Stimulated activated CD8-positive, alpha-beta memory T cell treated with anti-CD3 and anti-CD28 coated beads, Interleukin-15, amount 100 ng/mL, for 24 hours (primary cell): ENCODE results near the gene RALB.

Experiments
- DNase-seq: peaks from one replicate; pipeline ENCODE4 v3.0.0-alpha.2; 2020; ENCODE audit warnings: low read depth

The RALB gene

DNA sequence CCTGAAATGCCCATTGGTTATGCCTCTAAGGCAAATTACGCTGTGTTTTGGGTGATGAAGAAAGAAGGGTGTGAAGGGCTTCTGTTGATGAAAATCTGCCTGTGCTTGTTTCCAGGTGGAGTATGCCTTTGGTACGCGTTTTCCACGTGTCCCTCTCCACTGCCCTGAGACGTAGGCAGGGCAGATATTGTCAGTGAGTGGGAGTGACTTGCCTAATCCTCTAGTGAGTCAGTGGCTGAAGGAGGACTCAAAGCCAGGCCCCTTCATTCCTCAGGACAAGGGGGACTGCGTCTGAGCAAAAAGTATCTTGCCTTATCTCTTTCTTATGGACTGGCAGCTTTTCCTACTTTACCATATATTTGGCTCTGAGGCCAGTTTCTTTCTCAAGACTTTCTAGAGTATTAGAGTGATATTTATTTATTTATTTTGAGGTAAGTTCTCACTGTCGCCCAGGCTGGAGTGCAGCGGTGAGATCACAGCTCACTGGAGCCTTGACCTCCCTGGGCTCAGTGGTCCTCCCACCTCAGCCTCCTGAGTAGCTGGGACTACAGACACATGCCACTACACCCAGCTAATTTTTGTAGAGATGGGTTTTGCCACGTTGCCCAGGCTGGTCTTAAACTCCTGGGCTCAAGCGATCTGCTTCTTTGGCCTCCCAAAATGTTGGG lies 10.2 kb downstream of the RALB start:
- DNase-seq, result no peak

DNA sequence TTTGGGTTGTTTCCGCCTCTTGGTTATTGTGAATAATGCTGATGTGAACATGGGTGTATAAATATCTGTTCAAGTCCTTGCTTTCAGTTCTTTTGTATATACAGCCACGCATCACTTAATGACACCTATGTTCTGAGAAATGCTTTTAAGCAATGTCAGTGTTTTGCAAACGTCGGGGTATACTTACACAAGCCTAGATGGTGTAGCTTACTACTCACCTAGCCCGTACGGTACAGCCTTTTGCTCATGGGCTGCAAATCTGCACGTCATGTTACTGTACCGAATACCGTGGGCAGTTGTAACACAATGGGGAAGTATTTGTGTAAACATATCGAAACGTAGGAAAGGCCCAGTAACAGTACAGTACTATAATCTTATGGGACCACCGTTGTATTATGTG lies 12.4 kb downstream of the RALB start:
- DNase-seq, result no peak

- DNase-seq, result no peak
Observed at GRCh38 chr2:120267348-120267747, 14.7 kb downstream of the RALB start.

GRCh38 chr2:120269076-120269744 lies 16.6 kb downstream of the RALB start:
- DNase-seq, result no peak

DNA sequence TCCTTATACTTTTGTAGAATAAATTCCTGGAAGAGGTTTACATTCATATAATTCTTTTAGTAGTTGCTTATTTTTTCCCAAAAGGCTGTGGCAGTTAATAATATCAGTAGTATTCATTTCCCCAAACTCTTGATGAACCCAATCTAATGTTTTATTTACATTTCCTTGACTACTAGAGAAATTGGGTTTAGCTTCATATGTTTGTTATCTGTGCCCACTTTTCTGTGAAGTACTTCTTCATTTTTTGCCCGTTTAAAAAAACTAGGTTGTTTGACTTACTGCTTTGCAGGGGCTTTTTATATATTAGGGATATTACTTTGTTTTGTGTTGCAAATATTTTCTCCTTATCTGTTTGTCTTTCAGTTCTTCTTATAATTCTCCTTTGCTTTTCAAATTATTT lies 17.2 kb downstream of the RALB start:
- DNase-seq, result no peak

- no peak for DNase-seq
Observed at GRCh38 chr2:120271711-120272379, 19.2 kb downstream of the RALB start.

- no peak for DNase-seq
Observed at GRCh38 chr2:120272763-120273481, 20.3 kb downstream of the RALB start.

DNA sequence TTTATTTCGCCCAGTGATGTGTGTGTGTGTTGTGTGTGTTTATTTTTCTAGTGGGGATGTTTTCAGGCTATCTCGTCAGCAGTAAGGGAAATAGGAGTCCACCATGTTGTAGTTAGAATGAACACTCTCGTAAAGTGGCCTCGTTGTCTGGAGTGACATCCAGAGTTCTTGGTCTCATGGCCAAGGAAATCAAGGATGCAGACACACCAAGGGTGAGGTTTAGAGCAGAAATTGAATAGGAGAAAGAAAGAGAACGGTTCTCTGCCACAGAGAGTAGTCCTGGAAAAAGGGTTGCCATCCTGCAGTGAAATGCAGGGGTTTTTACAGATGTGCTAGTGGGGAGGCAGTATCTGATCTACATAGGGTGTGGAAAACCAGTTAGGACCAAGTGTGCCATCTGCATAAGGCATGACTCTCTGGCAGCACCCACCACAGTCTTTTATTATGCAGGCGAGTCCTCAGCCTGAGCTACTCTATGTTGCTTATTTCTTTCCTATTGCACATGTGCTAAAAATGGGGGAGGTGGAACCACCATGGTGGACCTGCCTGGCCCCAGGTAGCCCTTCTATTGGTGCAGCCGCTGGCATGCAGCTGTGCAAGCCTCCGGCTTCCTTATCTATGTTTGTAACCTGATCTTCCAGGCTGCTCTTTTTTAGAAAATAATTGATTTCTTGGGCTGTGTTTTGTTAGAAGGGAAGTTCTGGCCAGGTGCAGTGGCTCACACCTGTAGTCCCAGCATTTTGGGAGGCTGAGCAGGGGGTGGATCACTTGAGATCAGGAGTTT lies 23.2 kb downstream of the RALB start:
- no peak for DNase-seq

GRCh38 chr2:120277505-120278205 lies 25.0 kb downstream of the RALB start:
- no peak for DNase-seq

DNA sequence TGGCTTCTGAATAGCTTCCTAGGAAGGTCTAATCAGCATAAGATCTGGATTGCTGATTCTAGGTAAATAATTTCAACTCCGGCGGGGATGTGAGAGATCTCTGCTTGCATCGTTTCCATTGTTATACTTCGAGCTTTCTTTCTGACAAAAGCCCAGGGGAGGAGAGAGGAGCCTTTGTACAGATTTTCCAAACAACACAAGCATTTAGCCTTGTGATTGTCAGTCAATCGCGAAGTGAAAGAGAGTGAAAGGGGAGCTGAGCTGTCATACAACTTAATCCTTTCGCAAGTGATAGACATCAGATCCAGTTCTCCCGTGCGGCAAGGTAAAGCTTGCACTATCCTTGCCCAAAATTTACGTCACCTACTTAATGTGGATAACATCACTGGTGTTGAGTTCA lies 26.2 kb downstream of the RALB start:
- no peak for DNase-seq

- DNase-seq, result no peak
Observed at GRCh38 chr2:120279708-120280107, 27.1 kb downstream of the RALB start.

DNA sequence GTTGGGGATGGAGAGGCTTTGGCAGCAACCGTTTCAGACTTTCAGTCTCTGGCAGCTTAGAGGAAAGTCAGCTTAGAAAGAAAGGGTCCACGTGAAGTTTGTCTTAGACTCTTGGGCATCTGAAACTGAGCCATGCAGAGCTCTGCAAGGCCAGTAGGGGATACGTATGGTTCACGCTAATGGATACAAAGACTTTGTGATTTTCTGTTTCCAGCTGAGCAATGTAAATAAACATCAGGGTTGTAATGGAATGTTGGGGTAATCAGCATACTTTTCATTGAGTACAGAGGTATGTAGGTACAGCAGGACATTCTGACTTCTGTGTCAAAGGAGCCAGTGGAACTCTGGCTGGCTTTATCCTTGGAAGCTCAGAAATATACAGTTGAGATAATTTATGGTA lies 31.0 kb downstream of the RALB start:
- DNase-seq, result no peak

- DNase-seq, result no peak
Observed at GRCh38 chr2:120285056-120285455, 32.4 kb downstream of the RALB start.

- no peak for DNase-seq
Observed at GRCh38 chr2:120287183-120288015, 34.7 kb downstream of the RALB start.

GRCh38 chr2:120288016-120288373 lies 35.3 kb downstream of the RALB start:
- DNase-seq, result no peak

- DNase-seq, result no peak
Observed at GRCh38 chr2:120289221-120289906, 36.7 kb downstream of the RALB start.

DNA sequence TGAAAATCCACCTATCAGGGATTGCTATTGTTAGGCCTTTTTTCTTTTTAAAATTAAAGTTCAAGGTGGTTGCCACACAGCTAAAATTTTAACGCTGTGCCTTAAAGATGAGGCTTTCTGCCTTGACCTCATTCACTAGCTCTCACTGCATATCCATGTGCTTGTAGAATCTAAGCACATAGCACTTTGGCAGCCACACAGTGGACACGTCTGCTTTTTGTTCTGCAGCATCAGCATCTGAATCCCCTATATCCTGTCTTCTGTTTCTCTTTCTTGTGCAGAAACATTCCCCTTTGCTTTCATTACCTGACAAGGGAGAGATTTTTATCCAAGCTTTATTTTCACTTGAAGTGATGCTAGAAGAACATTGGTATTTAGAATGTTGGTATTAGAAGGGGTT lies 38.1 kb downstream of the RALB start:
- no peak for DNase-seq

- DNase-seq, result no peak
Observed at GRCh38 chr2:120291401-120292311, 39.0 kb downstream of the RALB start.
